Vagina (tissue), 2 donors: ENCODE measurements around the gene UTS2. TPM values are rescaled to one million over a fixed set of nuclear protein-coding genes. Genes with fewer than 3 reads are reported as not detected.

Source experiments
- DNase-seq, 2 donors: peaks; one replicate each; pipeline ENCODE4 v3.0.0-alpha.2; 2017; ENCODE audit errors: extremely low spot score in 2 of 2
- H3K27ac ChIP-seq: fragments of 200-600 bp; sonication (generic); one replicate; pipeline ENCODE4 v1.5.1; 2019
- H3K27me3 ChIP-seq: fragments of 200-600 bp; sonication (generic); one replicate; pipeline ENCODE4 v1.5.1; 2019
- H3K36me3 ChIP-seq, 2 donors: fragments of 200-600 bp; sonication (generic); one replicate each; pipeline ENCODE4 v1.5.1; 2017 to 2019
- H3K4me1 ChIP-seq: fragments of 200-600 bp; sonication (generic); one replicate; pipeline ENCODE4 v1.5.1; 2019
- H3K4me3 ChIP-seq, 2 donors: fragments of 200-600 bp; sonication (generic); 1 replicate in 1 of 2; 2 replicates in 1 of 2; pipeline ENCODE4 v1.5.1; 2016 to 2019
- H3K9me3 ChIP-seq: fragments of 200-600 bp; sonication (generic); one replicate; pipeline ENCODE4 v1.5.1; 2019
- POLR2A ChIP-seq, 2 donors: fragments of 450-650 bp; IDR thresholded peaks; one replicate each; pipeline ENCODE4 v1.6.1; 2017; ENCODE audit warnings: antibody characterized with exemption in 2 of 2, mild to moderate bottlenecking in 2 of 2, moderate library complexity in 2 of 2
- POLR2AphosphoS5 ChIP-seq, 2 donors: sonication (generic); formaldehyde crosslinking; IDR thresholded peaks; one replicate each; pipeline ENCODE4 v1.9.0; 2017; ENCODE audit warnings: antibody characterized with exemption in 2 of 2, mild to moderate bottlenecking in 2 of 2, low read depth in 1 of 2; ENCODE audit not compliant: insufficient read depth in 1 of 2
- intact Hi-C: fragments of 100-400 bp; cut with DNase I; formaldehyde crosslinking; loops from one replicate; pipeline ENCODE4 v1.15.1; 2023
- total RNA-seq: library from RNA; depleted of rRNA; stranded (reverse); fragments of >200 nt; gene quantifications from one replicate; pipeline ENCODE4 v1.2.3, GENCODE V29; 2016
- TF ChIP-seq, protein P1 (sequence below), 3 experiments: fragments of 450-650 bp in 2 of 3; fragments of 200-600 bp in 1 of 3; sonication (generic) in 1 of 3; IDR thresholded peaks; one replicate each; pipeline ENCODE4 v1.5.1; 2017 to 2019; ENCODE audit warnings: antibody characterized with exemption in 3 of 3, mild to moderate bottlenecking in 2 of 3, moderate library complexity in 2 of 3

The UTS2 gene
- total RNA-seq, 1 donor from 2014 or later = 5.4 TPM

DNA sequence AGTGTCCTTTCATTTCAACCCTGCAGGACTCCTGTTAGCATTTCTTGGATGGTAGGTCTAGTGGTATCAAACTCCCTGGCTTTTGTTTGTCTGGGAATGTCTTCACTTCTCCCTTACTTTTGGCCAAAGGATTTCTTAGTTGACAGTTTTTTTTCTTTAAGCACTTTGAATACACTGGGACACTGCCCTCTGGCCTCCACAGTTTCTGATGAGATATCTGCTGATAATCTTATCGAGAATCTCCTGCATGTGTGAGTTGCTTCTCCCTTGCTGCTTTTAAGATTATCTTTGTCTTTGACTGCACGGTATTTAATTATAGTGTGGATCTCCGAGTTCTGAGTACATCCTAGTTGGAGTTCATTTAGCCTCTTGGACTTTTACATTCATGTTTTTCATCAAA is 13.3 kb downstream of the UTS2 start:
- intact Hi-C loops = no loop called here
- no peaks in the 10 kb centered on the region for H3K4me1 ChIP-seq
- no peak overlapping the region for H3K4me3 ChIP-seq
- H3K27ac ChIP-seq = no peak overlapping the region
- H3K36me3 ChIP-seq = peaks cover 6 to 84% of the 10 kb centered on the region in 2 donors
- peaks cover 2% of the 10 kb centered on the region for H3K9me3 ChIP-seq
- TF ChIP-seq POLR2A (IDR thresholded peaks at IDR 0.05) (no peak), POLR2AphosphoS5 (IDR thresholded peaks at IDR 0.05; ENCODE audit: insufficient read depth in 1 of 2, low read depth in 1 of 2) (no peak)
- TF ChIP-seq, protein P1, sequence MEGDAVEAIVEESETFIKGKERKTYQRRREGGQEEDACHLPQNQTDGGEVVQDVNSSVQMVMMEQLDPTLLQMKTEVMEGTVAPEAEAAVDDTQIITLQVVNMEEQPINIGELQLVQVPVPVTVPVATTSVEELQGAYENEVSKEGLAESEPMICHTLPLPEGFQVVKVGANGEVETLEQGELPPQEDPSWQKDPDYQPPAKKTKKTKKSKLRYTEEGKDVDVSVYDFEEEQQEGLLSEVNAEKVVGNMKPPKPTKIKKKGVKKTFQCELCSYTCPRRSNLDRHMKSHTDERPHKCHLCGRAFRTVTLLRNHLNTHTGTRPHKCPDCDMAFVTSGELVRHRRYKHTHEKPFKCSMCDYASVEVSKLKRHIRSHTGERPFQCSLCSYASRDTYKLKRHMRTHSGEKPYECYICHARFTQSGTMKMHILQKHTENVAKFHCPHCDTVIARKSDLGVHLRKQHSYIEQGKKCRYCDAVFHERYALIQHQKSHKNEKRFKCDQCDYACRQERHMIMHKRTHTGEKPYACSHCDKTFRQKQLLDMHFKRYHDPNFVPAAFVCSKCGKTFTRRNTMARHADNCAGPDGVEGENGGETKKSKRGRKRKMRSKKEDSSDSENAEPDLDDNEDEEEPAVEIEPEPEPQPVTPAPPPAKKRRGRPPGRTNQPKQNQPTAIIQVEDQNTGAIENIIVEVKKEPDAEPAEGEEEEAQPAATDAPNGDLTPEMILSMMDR (IDR thresholded peaks at IDR 0.05) = no peak
- H3K27me3 ChIP-seq = no peaks in the 10 kb centered on the region
- no peak for DNase-seq

DNA sequence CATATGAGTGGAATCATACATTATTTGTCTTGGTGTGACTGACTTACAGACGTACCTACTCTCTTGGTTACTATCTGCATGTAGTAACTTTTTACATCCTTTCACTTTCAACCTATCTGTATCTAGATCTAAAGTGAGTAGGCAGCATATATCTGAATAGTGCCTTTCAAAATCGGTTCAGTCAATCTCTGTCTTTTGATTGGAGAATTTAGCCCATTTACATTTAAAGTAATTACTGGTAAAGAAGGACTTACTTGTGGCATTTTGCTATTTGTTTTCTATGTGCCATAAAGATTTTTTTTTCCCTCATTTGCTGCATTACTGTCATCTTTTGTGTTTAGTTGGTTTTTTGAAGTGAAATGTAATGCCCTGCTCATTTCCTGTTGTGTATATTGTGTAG is 14.2 kb downstream of the UTS2 start:
- H3K36me3 ChIP-seq = peaks cover 6 to 92% of the 10 kb centered on the region in 2 donors
- H3K27me3 ChIP-seq = no peaks in the 10 kb centered on the region
- peaks cover 2% of the 10 kb centered on the region for H3K9me3 ChIP-seq
- H3K27ac ChIP-seq = no peak overlapping the region
- no peak for DNase-seq
- TF ChIP-seq POLR2AphosphoS5 (IDR thresholded peaks at IDR 0.05; ENCODE audit: insufficient read depth in 1 of 2, low read depth in 1 of 2) (no peak), POLR2A (IDR thresholded peaks at IDR 0.05) (no peak)
- TF ChIP-seq, protein P1 (IDR thresholded peaks at IDR 0.05) = no peak
- intact Hi-C loops = no loop called here
- no peaks in the 10 kb centered on the region for H3K4me1 ChIP-seq
- no peak overlapping the region for H3K4me3 ChIP-seq

DNA sequence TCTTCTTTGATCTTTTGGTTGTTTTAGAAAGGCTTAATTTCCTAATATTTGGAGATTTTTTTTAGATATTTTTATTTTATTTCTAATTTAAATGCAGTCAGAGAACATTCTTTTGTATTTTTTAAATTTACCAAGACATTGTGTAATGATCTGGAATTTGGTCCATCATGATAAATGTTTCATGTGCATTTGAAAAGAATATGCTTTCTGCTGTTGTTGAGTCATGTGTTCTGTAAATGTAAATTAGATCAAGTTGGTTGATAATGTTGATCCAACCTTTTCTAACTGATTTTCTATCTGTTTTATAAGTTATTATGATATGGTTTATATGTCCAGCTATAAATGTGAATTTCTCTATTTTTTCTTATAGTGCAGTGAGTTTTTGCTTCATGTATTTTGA is 19.8 kb downstream of the UTS2 start:
- TF ChIP-seq POLR2AphosphoS5 (IDR thresholded peaks at IDR 0.05; ENCODE audit: insufficient read depth in 1 of 2, low read depth in 1 of 2) (no peak), POLR2A (IDR thresholded peaks at IDR 0.05) (no peak)
- TF ChIP-seq, protein P1 (IDR thresholded peaks at IDR 0.05) = no peak
- H3K4me1 ChIP-seq = no peaks in the 10 kb centered on the region

DNA sequence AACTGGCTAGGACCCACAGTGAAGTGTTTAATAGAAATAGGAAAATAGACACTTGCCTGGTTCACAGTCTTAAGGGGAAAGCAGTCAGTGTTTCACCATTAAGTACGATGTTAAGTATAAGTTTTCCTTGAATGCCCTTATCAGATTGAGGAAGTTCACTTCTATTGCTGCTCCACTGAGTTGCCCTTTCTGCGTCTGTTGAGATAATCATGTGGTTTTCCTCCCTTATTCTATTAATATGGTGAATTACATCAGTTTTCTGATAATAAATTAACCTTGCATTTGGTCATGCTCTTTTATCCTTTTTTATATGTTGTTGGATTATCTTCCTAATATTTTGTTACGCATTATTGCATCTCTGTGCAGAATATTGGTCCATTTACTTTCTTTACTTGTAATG is 21.4 kb downstream of the UTS2 start:
- peaks cover 0 to 60% of the 10 kb centered on the region in 2 donors for H3K36me3 ChIP-seq
- no peak for TF ChIP-seq POLR2A (IDR thresholded peaks at IDR 0.05)
- no peak for TF ChIP-seq POLR2AphosphoS5 (IDR thresholded peaks at IDR 0.05; ENCODE audit: insufficient read depth in 1 of 2, low read depth in 1 of 2)
- TF ChIP-seq, protein P1 (IDR thresholded peaks at IDR 0.05) = no peak
- no peak for DNase-seq
- H3K27ac ChIP-seq = no peak overlapping the region
- intact Hi-C loops = no loop called here
- H3K4me1 ChIP-seq = no peaks in the 10 kb centered on the region
- no peak overlapping the region for H3K4me3 ChIP-seq
- no peaks in the 10 kb centered on the region for H3K9me3 ChIP-seq
- H3K27me3 ChIP-seq = no peaks in the 10 kb centered on the region

More for the DNA sequence above, 19.8 kb downstream of the UTS2 start:
- DNase-seq = no peak
- Histone ChIP-seq H3K27me3 (no peaks in the 10 kb centered on the region), H3K9me3 (no peaks in the 10 kb centered on the region), H3K4me3 (no peak overlapping the region), H3K36me3 (peaks cover 0 to 63% of the 10 kb centered on the region in 2 donors), H3K27ac (no peak overlapping the region)
- intact Hi-C loops = no loop called here

DNA sequence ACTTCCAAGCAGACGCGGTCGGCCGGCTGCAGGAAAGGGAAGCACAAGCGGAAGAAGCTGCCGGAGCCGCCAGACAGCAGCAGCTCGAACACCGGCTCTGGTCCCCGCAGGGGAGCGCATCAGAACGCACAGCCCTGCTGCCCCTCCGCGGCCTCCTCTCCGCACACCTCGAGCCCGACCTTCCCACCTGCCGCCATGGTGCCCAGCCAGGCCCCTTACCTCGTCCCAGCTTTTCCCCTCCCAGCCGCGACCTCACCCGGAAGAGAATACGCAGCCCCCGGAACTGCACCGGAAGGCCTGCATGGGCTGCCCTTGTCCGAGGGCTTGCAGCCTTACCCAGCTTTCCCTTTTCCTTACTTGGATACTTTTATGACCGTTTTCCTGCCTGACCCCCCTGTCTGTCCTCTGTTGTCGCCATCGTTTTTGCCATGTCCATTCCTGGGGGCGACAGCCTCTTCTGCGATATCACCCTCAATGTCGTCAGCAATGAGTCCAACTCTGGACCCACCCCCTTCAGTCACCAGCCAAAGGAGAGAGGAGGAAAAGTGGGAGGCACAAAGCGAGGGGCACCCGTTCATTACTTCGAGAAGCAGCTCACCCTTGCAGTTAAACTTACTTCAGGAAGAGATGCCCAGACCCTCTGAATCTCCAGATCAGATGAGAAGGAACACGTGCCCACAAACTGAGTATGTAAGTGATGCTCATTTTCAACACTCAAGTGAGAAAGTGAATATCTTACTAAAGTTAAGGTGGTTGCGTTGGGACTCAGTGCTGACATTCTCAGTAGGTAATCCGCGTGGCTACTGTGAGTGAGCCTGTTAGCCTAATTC is 25.5 kb downstream of the UTS2 start:
- TF ChIP-seq, protein P1 (IDR thresholded peaks at IDR 0.05) = no peak
- Histone ChIP-seq H3K27ac (no peak overlapping the region), H3K9me3 (no peaks in the 10 kb centered on the region), H3K4me1 (no peaks in the 10 kb centered on the region), H3K36me3 (peaks cover 0 to 66% of the 10 kb centered on the region in 2 donors), H3K27me3 (no peaks in the 10 kb centered on the region), H3K4me3 (peak overlapping the region in 1 of 2 donors; percentile 17)
- intact Hi-C loops = no loop called here
- no peak for DNase-seq
